HG03354 (cell line): ENCODE results near the gene SYT2.
"Not testable (repeated sequence)": the region's sequence is repeated elsewhere in the genome, so short reads cannot be mapped to it uniquely, and the experiment has no call there.

ENCODE experiments used
- ATAC-seq: cut with Tn5 transposase; IDR thresholded peaks from one replicate; pipeline ENCODE4 v1.9.1; 2021; ENCODE audit warnings: mild to moderate bottlenecking; ENCODE audit not compliant: unreplicated experiment, poor library complexity, severe bottlenecking

The SYT2 gene

GRCh38 chr1:202557662-202558061, 152.6 kb downstream of the SYT2 start:
- ATAC-seq = not testable (repeated sequence)

GRCh38 chr1:202556037-202556436, 154.2 kb downstream of the SYT2 start:
- ATAC-seq = not testable (repeated sequence)

- not testable (repeated sequence) for ATAC-seq
Observed at GRCh38 chr1:202554619-202555018, 155.6 kb downstream of the SYT2 start.

- ATAC-seq = no peak
Observed at GRCh38 chr1:202553560-202554038, 156.7 kb downstream of the SYT2 start.

GRCh38 chr1:202553078-202553477, 157.2 kb downstream of the SYT2 start:
- not testable (repeated sequence) for ATAC-seq

GRCh38 chr1:202552615-202553014, 157.6 kb downstream of the SYT2 start:
- ATAC-seq = not testable (repeated sequence)

- ATAC-seq = no peak
Observed at GRCh38 chr1:202551683-202552082, 158.6 kb downstream of the SYT2 start.

- not testable (repeated sequence) for ATAC-seq
Observed at GRCh38 chr1:202550088-202550487, 160.2 kb downstream of the SYT2 start.

GRCh38 chr1:202547215-202547614, 163.0 kb downstream of the SYT2 start:
- ATAC-seq = peak; percentile 79

GRCh38 chr1:202546796-202547195, 163.5 kb downstream of the SYT2 start:
- ATAC-seq = peak; percentile 87

- ATAC-seq = not testable (repeated sequence)
Observed at GRCh38 chr1:202546377-202546776, 163.9 kb downstream of the SYT2 start.

GRCh38 chr1:202545647-202546303, 164.5 kb downstream of the SYT2 start:
- not testable (repeated sequence) for ATAC-seq

GRCh38 chr1:202544766-202545449, 165.3 kb downstream of the SYT2 start:
- not testable (repeated sequence) for ATAC-seq

- not testable (repeated sequence) for ATAC-seq
Observed at GRCh38 chr1:202543537-202543936, 166.7 kb downstream of the SYT2 start.

- ATAC-seq = not testable (repeated sequence)
Observed at GRCh38 chr1:202542415-202542814, 167.8 kb downstream of the SYT2 start.

GRCh38 chr1:202540858-202541257, 169.4 kb downstream of the SYT2 start:
- not testable (repeated sequence) for ATAC-seq
